ENCODE data around the gene RAB13.

Gene RAB13

GRCh38 chr1:153932156-153933131, 53.7 kb downstream of the RAB13 start:
- no peak for DNase-seq
